ENCODE results near the gene SLC38A1. TPM values are rescaled to one million over a fixed set of nuclear protein-coding genes. Genes with fewer than 3 reads are reported as not detected.

The SLC38A1 gene
- total RNA-seq, 1 experiment from 2014 or later, result 155 TPM

- Histone ChIP-seq H3K4me2 (ENCODE audit: low read length) (no peak overlapping the region), H3K27me3 (ENCODE audit: insufficient read depth, low read length) (no peaks in the 10 kb centered on the region), H3K4me1 (ENCODE audit: control insufficient read depth in 1 of 2, insufficient read depth in 2 of 2, low read length in 2 of 2) (no peaks in the 10 kb centered on the region), H3K36me3 (ENCODE audit: control insufficient read depth in 1 of 2, insufficient read depth in 2 of 2, low read length in 2 of 2) (peaks cover 0 to 6% of the 10 kb centered on the region in 2 experiments; a peak in 2 of 4 replicates), H3K9me3 (ENCODE audit: control insufficient read depth in 1 of 2, insufficient read depth in 1 of 2, low read depth in 1 of 2, low read length in 2 of 2) (no peaks in the 10 kb centered on the region), H3K4me3 (replicated peaks in 1 of 2; ENCODE audit: low read depth in 1 of 2, low read length in 2 of 2) (no peak overlapping the region), H3K79me2 (ENCODE audit: insufficient read depth, low read length) (no peaks in the 10 kb centered on the region), H3K9me2 (ENCODE audit: insufficient read depth) (no peaks in the 10 kb centered on the region), H4K20me1 (ENCODE audit: insufficient read depth) (no peaks in the 10 kb centered on the region), H3K9ac (ENCODE audit: low read length) (no peak overlapping the region), H2AFZ (ENCODE audit: low read depth, low read length, poor library complexity, severe bottlenecking) (no peak overlapping the region), H3K27ac (ENCODE audit: low read depth, low read length) (no peak overlapping the region)
- ChIA-PET POLR2A (no interaction called here), RAD21 (ENCODE audit: low non-redundant PET in 1 of 2, low total read pairs in 2 of 2, uncharacterized antibody in 2 of 2, unreplicated experiment in 2 of 2) (no interaction called here), CTCF (interaction anchor here (1.0 kb wide), 1 partner anchor 62 kb away, joined by 5 read pairs; no protein-coding TSS in a partner anchor)
- ATAC-seq (no peak; the same call in 1 of the 2 replicates), DNase-seq (ENCODE audit: low read depth, low spot score) (no peak)
- no TSS peak for BruUV-seq (replicated peaks)
- intact Hi-C loops (cut with micrococcal nuclease), result no loop called here
- TF ChIP-seq CEBPB (IDR thresholded peaks at IDR 0.05; ENCODE audit: low read depth) (0 out of 2 replicates have a peak, but pooled peaks have one; percentile 15), TCF7L2 (IDR thresholded peaks at IDR 0.05; ENCODE audit: borderline replicate concordance, extremely low read depth, insufficient read depth, insufficient read length) (no peak), ATF3 (IDR thresholded peaks at IDR 0.05) (0 out of 2 replicates have a peak, but pooled peaks have one; percentile 15)
These were observed 81.8 kb downstream of the SLC38A1 start for GRCh38 chr12:46187023-46187422.

GRCh38 chr12:46186088-46186487 is 82.8 kb downstream of the SLC38A1 start:
- ChIA-PET CTCF (interaction anchor here (1.0 kb wide), 1 partner anchor 61 kb away, joined by 5 read pairs; no protein-coding TSS in a partner anchor), RAD21 (ENCODE audit: low non-redundant PET in 1 of 2, low total read pairs in 2 of 2, uncharacterized antibody in 2 of 2, unreplicated experiment in 2 of 2) (no interaction called here), POLR2A (no interaction called here)
- DNase-seq (ENCODE audit: low read depth, low spot score) (no peak), ATAC-seq (no peak)
- no peak overlapping the region for H3K4me2 ChIP-seq (ENCODE audit: low read length)
- H3K9me2 ChIP-seq (ENCODE audit: insufficient read depth), result no peaks in the 10 kb centered on the region
- intact Hi-C loops (cut with micrococcal nuclease), result no loop called here
- no TSS peak for BruUV-seq (replicated peaks)
- no peaks in the 10 kb centered on the region for H3K27me3 ChIP-seq (ENCODE audit: insufficient read depth, low read length)
- H3K4me3 ChIP-seq (replicated peaks in 1 of 2; ENCODE audit: low read depth in 1 of 2, low read length in 2 of 2), result no peak overlapping the region
- no peaks in the 10 kb centered on the region for H3K4me1 ChIP-seq (ENCODE audit: control insufficient read depth in 1 of 2, insufficient read depth in 2 of 2, low read length in 2 of 2)
- H2AFZ ChIP-seq (ENCODE audit: low read depth, low read length, poor library complexity, severe bottlenecking), result no peak overlapping the region
- H4K20me1 ChIP-seq (ENCODE audit: insufficient read depth), result no peaks in the 10 kb centered on the region
- no peaks in the 10 kb centered on the region for H3K79me2 ChIP-seq (ENCODE audit: insufficient read depth, low read length)
- H3K36me3 ChIP-seq (ENCODE audit: control insufficient read depth in 1 of 2, insufficient read depth in 2 of 2, low read length in 2 of 2), result peaks cover 0 to 6% of the 10 kb centered on the region in 2 experiments; a peak in 2 of 4 replicates
- no peak overlapping the region for H3K9ac ChIP-seq (ENCODE audit: low read length)
- H3K9me3 ChIP-seq (ENCODE audit: control insufficient read depth in 1 of 2, insufficient read depth in 1 of 2, low read depth in 1 of 2, low read length in 2 of 2), result no peaks in the 10 kb centered on the region
- TF ChIP-seq CTCF (IDR thresholded peaks at IDR 0.05 in 2 of 3, conservative IDR thresholded peaks at IDR 0.05 in 1 of 3; ENCODE audit: borderline replicate concordance in 1 of 3, insufficient read depth in 1 of 3, low read depth in 2 of 3, low read length in 2 of 3) (no peak), EZH2phosphoT487 (IDR thresholded peaks at IDR 0.05; ENCODE audit: borderline replicate concordance) (no peak), EGR1 (IDR thresholded peaks at IDR 0.05; ENCODE audit: low read depth) (no peak), POLR2A (IDR thresholded peaks at IDR 0.05; ENCODE audit: borderline replicate concordance, extremely low read depth, insufficient read depth, insufficient read length) (no peak), JUND (IDR thresholded peaks at IDR 0.05) (no peak), CBX3 (IDR thresholded peaks at IDR 0.05; ENCODE audit: low read depth) (no peak)
- no peak overlapping the region for H3K27ac ChIP-seq (ENCODE audit: low read depth, low read length)

Data from HCT116 (cell line).